ENCODE measurements around the gene DTD1.

Gene DTD1

DNA sequence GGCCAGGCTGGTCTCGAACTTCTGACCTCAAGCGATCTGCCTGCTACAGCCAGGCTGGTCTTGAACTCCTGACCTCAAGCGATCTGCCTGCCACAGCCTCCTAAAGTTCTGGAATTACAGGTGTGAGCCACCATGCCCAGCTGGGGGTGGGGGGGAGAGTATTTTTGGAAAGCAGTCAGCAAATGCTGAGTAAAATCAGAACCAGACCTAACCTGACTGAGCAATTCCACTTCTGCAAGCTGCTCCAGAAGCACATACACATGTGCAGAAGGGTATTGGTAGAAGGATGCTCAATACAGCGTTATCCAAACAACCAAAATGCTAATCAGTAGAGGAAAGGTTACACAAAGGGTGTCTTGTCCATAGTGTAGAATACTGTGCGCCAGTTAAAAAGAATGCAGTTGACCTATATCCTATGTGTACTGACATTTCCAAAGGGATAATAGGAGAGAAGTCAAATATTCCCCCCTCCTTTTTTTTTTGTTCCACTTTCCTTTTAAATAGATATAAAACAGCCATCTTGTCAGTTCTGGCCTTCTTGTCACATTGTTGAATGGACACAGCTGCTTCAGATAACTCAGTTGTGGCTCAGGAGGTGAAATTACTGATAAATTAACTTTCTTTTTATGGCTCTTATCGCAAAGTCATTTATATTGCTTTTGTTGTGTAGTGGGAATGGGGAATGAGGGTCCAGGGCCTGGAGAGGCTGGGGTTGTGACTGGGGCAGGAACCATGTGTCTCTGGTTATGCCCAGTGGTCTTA is 74.6 kb downstream of the DTD1 start:
- no peak overlapping the region for H3K4me3 ChIP-seq (ENCODE audit: control insufficient read depth, low read depth, low read length)
- DNase-seq (ENCODE audit: low read depth), result no peak
- no peak for TF ChIP-seq CTCF (IDR thresholded peaks at IDR 0.05; ENCODE audit: control insufficient read depth, insufficient read depth, low read depth, low read length, missing control alignments)

GRCh38 chr20:18663932-18664331 is 76.1 kb downstream of the DTD1 start:
- DNase-seq (ENCODE audit: low read depth), result no peak
- no peak for TF ChIP-seq CTCF (IDR thresholded peaks at IDR 0.05; ENCODE audit: control insufficient read depth, insufficient read depth, low read depth, low read length, missing control alignments)

GRCh38 chr20:18665135-18665534 is 77.3 kb downstream of the DTD1 start:
- H3K4me3 ChIP-seq (ENCODE audit: control insufficient read depth, low read depth, low read length), result no peak overlapping the region
- TF ChIP-seq CTCF (IDR thresholded peaks at IDR 0.05; ENCODE audit: control insufficient read depth, insufficient read depth, low read depth, low read length, missing control alignments), result no peak

More at GRCh38 chr20:18663932-18664331, 76.1 kb downstream of the DTD1 start:
- H3K4me3 ChIP-seq (ENCODE audit: control insufficient read depth, low read depth, low read length), result no peak overlapping the region

DNA sequence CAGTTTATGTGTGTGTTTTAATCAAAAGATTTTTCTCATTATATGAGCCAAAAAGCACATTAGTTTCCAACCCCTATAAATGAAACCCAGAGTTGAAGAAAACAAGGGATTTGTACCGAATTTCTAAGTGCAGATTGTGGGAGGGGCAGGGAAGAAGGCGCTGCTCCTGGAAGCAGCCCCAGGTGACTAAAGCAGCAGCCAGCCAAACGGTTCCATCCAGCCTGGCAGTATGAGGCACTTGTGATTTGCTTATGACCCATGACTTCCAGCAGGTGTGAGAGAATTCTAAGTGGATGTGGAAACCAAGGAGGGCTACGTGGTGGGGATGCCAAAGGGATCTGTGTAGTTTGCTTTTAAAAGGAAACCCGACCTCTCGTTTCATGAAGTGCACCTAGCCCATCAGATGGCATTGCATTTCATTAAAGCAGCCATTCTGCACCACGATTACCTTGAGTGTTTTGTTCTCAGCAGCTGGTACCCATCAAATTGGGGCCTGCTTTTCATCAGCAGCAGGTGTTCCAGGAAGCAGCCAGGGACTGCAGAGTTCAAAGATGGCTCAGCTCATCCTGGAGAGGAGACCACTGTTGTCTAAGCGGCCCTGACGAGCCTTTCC is 79.1 kb downstream of the DTD1 start:
- TF ChIP-seq CTCF (IDR thresholded peaks at IDR 0.05; ENCODE audit: control insufficient read depth, insufficient read depth, low read depth, low read length, missing control alignments), result no peak
- H3K4me3 ChIP-seq (ENCODE audit: control insufficient read depth, low read depth, low read length), result no peak overlapping the region
- DNase-seq (ENCODE audit: low read depth), result no peak

More at GRCh38 chr20:18665135-18665534, 77.3 kb downstream of the DTD1 start:
- no peak for DNase-seq (ENCODE audit: low read depth)

DNA sequence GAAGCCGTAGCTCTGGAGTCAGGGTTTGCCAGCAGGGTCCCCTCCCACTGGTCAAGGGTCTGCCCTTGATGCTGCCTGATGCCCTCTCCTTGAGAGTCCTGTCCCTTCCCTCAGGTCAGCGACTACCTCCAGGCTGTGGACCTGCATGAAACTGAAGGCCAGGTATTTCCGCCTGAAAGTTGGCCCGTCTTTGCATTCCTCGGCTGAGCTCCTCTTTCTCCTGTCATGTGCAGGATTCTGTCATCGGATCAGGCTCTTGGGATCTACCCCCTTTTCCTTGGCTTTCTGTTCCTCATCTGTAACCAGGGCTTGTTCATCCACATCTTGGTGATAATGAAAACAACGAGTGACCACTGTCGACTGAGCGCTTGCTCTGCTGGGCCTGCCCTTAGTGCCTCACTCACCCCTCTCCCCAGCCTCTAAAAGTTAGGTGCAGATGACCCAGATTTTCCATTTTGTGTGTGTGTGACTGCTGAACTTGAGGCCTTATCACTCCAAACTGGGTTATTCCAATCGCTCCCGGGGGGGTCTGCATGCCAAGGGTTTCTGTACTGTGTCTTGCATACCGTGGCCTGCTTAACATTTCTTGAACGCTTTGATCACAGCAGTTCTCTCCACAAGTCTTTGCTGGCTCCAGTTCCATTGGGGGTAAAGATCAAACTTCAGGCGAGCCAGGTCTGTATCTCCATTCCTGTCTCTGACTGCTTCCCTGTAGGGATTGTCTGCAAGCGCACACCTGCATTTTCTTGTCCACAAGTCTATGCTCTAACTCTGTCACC is 81.6 kb downstream of the DTD1 start:
- no peak for DNase-seq (ENCODE audit: low read depth)
- TF ChIP-seq CTCF (IDR thresholded peaks at IDR 0.05; ENCODE audit: control insufficient read depth, insufficient read depth, low read depth, low read length, missing control alignments), result no peak
- H3K4me3 ChIP-seq (ENCODE audit: control insufficient read depth, low read depth, low read length), result no peak overlapping the region

DNA sequence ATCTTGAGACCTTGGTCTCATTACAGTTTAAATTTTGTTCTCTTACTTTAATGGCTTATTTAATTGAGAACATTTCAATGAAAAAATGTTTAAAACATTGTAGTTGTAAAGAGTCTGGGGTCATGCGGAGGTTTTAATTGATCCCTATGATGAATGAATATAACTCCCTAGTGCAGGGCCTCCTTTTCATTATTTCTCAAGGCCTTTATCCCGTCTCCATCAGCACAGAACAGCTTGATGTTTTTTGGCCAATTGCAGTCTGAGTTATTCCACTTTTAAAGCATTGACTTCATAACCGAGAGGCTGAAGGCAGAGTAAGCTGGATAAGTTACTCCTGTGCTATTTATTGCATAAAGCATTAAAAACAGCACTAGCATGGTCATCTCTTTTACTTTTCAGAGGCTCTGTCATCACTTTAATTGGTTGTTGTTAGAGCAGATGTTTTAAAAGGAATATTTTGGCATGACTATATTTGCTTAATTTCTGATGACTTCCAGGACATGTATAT is 83.4 kb downstream of the DTD1 start:
- no peak overlapping the region for H3K4me3 ChIP-seq (ENCODE audit: control insufficient read depth, low read depth, low read length)
- no peak for DNase-seq (ENCODE audit: low read depth)
- no peak for TF ChIP-seq CTCF (IDR thresholded peaks at IDR 0.05; ENCODE audit: control insufficient read depth, insufficient read depth, low read depth, low read length, missing control alignments)
